GM19372 (cell line): Measurements from ENCODE around the gene PTPN6.
A peak's percentile ranks its signal among the peaks of the same experiment; 100 is the strongest.

Experiments used
- ATAC-seq: cut with Tn5 transposase; IDR thresholded peaks from one replicate; pipeline ENCODE4 v1.9.1; 2021; ENCODE audit warnings: mild to moderate bottlenecking, low read depth, moderate library complexity; ENCODE audit not compliant: unreplicated experiment

The PTPN6 gene

DNA sequence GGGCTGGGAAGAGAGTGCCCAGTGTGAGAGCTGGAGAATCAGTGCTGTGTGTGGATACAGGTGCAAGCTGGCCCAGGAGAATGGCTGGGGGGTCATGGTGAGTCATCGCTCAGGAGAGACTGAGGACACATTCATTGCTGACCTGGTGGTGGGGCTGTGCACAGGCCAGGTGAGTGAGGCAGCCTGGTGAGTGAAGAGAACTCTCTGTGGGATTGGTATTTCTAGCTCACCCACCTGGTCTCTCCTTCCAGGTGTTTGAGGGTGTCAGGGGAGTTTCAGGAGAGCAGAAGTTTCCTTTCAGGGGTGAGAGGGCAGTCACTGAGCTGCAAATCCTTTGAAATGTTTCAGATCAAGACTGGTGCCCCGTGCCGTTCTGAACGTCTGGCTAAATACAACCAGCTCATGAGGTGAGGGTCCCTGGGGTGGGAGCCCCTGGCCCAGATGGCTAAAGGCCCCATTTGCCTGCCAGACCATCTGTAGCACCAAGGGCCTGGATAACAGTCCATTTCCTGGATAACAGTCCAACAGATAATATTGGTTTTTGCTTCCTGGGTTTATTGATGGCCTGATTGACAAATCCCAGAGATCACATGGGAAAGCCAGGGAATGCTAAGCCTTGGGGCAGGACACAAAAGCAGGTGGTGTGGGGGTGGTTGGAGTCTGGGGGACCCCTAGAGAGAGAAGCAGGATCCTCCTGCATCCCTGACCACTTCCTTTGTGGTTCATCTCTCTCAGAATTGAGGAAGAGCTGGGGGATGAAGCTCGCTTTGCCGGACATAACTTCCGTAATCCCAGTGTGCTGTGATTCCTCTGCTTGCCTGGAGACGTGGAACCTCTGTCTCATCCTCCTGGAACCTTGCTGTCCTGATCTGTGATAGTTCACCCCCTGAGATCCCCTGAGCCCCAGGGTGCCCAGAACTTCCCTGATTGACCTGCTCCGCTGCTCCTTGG lies 28.9 kb upstream of the PTPN6 start:
- ATAC-seq = no peak

DNA sequence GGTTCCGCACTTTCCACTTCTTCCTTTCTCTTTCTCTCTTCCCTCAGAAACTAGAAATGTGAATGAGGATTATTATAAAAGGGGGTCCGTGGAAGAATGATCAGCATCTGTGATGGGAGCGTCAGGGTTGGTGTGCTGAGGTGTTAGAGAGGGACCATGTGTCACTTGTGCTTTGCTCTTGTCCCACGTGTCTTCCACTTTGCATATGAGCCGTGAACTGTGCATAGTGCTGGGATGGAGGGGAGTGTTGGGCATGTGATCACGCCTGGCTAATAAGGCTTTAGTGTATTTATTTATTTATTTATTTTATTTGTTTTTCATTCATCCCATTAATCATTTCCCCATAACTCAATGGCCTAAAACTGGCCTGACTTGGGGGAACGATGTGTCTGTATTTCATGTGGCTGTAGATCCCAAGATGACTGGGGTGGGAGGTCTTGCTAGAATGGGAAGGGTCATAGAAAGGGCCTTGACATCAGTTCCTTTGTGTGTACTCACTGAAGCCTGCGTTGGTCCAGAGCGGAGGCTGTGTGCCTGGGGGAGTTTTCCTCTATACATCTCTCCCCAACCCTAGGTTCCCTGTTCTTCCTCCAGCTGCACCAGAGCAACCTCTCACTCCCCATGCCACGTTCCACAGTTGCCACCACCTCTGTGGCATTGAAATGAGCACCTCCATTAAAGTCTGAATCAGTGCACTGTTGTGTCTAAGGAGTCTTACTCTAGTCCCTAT lies 28.0 kb upstream of the PTPN6 start:
- ATAC-seq = no peak

DNA sequence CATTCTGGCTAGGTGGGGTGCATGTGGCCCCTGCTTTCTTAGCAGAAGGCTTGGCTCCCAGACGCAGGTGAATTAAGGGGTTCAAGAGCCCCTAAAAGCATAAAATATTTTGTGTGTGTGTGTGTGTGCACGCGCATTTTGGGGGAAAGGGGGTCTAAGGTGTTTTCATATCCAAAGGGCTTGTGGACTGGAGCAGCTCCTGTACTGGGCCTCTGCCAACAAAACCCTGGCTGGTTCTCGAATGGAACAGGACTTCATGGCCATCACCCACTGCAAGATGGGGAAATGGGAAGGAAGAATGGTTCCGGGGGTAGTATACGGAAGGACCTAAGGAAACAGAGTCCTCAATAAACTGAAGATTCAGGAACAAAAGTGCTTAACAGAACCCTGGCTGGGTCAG lies 27.3 kb upstream of the PTPN6 start:
- ATAC-seq = no peak

DNA sequence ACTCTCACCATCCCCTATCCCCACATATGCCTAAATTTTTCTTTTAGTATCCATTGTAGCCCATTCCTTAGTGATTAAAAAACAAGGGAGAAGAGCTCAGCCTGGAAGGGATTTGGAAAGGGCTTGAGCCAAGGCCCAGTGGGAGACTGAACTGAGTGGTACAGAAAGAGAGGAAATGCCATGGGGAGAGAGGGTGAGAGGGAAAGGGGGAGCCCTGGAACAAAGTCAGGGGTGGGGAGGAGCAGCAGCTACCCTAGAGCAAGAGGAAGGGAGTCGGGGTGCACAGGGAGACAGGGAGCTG lies 26.0 kb upstream of the PTPN6 start:
- ATAC-seq = no peak

DNA sequence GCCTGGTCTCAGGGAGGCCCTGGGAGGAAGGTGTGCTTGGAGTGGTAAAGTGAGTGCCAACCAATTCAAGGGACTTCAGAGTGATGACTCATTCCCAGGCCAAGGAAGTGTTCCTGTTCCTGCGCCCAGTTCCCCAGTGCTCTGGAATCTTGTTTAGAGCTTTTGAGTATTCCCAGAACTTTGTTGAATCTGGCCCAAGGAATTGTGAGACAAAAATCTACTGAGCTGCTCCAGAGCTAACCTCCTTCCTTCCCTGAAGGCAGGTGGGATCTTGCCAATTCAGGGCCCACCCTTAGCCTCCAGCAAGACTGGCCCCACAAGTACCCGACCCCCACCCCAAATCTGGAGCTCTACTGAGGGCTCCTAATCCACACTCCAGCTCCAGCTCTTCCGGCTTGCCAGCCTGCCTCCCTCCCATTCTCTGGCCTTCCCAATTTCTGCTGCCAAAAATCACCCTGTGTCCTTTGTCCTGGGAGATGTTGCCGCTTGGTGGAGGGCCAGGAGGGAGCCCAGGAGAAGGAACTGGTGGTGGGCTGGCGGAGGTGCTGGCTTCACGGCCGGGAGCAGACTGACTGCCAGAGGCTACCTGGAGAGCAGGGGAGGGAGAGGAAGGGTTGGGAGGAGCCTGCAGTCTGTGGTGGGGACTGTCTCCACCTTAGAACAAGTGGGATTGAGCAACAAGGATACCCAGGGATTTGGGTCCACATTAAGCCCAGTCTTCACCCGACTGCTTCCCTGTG lies 25.4 kb upstream of the PTPN6 start:
- ATAC-seq = no peak

DNA sequence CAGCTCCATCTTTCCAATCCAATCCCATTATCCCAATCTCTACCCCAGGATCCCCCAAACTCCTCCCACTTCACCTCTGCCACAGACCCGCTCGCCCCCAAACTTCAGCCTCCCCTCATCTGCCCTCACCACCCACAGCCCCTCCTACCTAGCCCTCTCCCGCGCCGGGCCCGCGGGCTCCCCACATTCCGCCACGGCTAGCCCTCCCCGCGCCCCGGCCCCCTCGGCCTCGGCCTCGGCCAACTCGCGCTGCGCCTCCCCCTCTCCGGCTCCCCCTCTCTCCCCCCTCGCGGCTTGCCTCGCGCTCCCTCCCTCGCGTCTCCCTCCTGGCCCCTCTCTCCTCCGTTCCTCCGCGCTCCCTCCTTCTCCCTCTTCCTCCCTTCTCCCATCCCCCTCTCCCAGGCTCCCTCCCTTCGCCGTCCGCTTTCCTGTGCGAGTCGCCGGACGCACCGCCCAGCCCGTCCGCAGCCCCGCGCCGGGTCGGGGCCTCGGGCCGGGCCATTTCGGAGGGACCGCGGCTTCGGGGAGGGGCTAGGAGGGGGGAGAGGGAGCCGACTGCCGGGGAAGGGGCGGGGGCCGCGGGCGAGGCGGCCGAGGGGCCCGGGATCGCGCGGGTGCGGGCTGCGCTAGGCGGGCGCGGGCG lies 23.7 kb upstream of the PTPN6 start, which contains the start of gene ATN1:
TSS of gene ATN1 (plus strand) at position 581 of the 643 bp plus-strand sequence. CDS start 6,043 bp downstream, outside the sequence.
- ATAC-seq = no peak

DNA sequence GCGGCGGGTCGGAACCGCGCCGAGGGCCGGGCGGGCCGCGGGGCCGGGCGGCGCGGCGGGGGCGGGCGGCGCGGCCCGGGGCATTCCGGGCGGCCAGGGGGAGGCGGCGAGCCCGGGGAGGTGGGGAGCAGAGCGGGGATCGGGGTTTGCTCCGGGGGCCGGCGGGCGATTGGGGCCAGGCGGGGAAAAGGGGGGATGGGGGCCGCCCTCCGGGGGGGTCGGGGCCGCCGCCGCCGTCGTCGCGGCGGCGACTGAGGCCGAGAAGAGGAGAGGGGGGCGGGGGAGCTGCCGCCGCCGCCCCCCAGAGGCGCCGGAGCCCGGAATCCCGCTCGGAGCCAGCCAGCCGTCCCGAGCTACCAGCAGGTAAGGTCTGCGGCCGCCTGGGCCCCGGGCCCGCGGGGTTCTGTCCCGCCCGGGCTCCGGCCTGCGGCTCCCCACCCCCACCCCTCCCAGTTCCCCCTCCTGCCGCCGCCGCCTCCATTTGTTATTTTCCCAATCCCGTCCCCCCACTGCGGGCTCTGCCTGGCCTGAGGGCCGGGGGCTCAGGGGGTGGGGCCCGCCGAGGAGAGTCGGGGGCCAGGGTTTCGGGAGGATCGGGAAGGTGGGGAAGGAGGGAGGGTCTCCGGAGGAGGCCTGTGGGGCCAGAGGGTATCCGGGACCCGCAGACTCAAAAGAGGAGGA lies 23.0 kb upstream of the PTPN6 start:
- ATAC-seq = no peak

DNA sequence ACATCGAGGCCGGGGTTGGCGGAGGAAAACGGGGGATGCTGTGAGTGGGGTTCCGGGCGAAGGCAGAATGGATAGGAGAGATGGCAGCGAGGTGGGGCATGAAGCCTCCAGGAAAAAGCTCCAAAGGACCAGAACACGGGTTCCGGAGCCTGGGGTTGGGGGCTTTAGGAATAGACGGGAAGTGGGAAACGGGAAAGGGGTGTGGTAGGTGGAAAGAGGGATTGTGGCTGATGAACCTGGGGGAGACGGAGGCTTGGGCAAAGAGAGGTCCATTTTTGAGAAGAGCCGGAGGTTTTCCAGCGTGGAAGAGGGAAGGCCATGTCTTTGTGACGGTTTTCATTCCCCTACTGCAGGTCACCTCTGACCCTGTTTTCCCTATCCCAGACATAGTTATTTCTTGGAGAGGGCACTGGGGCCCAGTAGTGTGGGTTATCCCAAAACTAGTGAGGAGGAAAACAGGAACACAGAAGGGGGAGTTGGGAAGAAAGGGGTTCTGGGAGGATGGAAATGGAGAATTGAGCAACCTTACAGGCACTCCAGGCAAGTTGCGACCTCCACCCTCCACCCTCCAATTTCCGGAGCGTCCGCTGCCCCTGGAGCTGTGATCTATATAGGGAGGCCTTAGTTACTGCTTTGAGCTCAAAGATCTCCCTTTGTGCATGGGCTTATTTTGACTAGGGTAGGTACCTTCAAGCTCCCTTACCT lies 22.3 kb upstream of the PTPN6 start:
- no peak for ATAC-seq

DNA sequence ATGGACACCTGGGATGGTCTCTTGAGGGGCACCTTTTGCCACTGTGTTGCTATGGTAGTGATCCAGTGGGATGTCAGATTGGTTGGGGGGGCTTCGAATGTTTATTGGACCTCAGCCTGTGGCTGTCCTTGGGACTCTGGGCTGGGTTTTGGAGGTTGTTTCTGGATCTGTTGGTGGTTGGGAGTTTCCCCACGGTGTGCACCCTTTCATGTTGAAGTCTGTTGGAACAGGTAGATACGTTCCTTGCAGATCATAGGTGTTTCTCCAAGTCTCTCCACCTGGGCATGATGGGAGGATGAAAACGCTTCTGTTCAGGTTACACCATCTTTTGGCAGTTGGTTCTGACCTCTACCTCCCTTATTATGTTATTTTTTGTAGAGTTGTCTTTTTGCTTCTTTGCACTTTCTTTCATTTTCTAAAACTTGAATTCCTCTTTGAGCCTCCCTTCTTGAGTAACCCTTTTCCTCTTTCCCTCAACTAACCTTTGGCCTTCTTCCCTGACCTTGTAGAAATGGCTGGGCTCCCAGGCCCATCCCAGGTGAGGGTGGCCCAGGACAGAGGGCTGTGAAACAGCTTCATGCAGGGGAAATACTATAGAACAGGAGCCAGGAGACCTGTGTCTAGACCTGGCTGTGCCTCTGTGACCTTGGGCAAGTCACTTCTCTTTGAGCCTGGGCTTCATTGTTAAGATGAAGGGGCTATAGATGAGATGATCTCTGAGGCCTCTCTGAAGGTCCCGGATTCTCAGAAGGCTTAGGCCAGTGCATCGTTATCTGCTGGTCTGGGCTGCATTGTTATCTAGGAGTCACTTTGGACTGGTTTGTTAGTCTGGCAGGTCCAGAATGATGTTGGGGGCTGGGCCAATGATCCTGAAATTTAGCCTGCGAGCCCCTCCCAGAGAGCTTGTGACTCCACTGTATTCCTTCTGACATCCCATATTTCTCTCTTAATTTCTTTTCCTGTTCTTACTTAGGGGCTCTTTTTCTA lies 21.4 kb upstream of the PTPN6 start:
- no peak for ATAC-seq

DNA sequence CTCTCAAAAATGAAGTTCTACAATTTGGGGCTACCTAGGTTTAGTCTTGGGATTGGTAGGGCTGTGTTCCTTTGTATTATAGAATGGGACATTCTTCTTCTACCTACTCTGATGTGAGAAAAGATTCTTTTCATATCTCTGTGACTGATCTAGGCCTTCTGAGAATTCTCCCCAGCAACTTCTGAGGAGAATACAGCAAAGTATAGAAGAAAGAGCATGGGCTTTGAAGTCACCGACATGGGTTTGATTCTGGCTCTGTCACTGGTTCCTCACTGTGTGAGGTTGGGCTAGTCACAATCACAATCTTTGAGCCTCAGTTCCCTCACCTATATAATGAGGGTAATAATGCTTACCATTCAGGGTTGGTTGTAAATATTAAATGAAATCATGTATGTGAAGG lies 18.4 kb upstream of the PTPN6 start:
- no peak for ATAC-seq

DNA sequence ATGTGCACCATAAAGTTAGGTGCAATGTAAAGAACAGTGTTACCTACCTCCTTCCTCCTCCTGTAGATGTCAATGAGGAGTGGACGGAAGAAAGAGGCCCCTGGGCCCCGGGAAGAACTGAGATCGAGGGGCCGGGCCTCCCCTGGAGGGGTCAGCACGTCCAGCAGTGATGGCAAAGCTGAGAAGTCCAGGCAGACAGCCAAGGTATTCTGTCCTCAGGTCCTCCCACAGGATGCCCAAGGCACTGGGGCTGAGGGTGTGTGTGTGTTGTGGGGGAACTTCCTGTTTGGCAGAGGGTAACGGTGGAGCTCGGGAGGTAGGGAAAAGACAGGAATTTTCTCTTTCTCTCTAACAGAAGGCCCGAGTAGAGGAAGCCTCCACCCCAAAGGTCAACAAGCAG lies 17.0 kb upstream of the PTPN6 start:
- ATAC-seq = no peak

DNA sequence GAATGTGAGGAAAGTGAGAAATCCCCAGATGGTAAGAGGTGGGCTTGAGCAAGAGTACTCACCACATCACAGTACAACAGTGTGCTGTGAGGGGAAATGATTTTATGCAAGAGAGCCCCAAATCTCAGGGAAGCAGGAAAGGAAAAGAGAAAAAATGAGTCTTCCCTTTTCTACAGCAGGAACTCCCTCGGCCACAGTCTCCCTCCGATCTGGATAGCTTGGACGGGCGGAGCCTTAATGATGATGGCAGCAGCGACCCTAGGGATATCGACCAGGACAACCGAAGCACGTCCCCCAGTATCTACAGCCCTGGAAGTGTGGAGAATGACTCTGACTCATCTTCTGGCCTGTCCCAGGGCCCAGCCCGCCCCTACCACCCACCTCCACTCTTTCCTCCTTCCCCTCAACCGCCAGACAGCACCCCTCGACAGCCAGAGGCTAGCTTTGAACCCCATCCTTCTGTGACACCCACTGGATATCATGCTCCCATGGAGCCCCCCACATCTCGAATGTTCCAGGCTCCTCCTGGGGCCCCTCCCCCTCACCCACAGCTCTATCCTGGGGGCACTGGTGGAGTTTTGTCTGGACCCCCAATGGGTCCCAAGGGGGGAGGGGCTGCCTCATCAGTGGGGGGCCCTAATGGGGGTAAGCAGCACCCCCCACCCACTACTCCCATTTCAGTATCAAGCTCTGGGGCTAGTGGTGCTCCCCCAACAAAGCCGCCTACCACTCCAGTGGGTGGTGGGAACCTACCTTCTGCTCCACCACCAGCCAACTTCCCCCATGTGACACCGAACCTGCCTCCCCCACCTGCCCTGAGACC lies 15.6 kb upstream of the PTPN6 start:
- ATAC-seq = no peak

DNA sequence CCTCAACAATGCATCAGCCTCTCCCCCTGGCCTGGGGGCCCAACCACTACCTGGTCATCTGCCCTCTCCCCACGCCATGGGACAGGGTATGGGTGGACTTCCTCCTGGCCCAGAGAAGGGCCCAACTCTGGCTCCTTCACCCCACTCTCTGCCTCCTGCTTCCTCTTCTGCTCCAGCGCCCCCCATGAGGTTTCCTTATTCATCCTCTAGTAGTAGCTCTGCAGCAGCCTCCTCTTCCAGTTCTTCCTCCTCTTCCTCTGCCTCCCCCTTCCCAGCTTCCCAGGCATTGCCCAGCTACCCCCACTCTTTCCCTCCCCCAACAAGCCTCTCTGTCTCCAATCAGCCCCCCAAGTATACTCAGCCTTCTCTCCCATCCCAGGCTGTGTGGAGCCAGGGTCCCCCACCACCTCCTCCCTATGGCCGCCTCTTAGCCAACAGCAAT lies 14.9 kb upstream of the PTPN6 start:
- ATAC-seq = no peak

DNA sequence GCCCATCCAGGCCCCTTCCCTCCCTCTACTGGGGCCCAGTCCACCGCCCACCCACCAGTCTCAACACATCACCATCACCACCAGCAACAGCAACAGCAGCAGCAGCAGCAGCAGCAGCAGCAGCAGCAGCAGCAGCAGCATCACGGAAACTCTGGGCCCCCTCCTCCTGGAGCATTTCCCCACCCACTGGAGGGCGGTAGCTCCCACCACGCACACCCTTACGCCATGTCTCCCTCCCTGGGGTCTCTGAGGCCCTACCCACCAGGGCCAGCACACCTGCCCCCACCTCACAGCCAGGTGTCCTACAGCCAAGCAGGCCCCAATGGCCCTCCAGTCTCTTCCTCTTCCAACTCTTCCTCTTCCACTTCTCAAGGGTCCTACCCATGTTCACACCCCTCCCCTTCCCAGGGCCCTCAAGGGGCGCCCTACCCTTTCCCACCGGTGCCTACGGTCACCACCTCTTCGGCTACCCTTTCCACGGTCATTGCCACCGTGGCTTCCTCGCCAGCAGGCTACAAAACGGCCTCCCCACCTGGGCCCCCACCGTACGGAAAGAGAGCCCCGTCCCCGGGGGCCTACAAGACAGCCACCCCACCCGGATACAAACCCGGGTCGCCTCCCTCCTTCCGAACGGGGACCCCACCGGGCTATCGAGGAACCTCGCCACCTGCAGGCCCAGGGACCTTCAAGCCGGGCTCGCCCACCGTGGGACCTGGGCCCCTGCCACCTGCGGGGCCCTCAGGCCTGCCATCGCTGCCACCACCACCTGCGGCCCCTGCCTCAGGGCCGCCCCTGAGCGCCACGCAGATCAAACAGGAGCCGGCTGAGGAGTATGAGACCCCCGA lies 14.3 kb upstream of the PTPN6 start:
- no peak for ATAC-seq

DNA sequence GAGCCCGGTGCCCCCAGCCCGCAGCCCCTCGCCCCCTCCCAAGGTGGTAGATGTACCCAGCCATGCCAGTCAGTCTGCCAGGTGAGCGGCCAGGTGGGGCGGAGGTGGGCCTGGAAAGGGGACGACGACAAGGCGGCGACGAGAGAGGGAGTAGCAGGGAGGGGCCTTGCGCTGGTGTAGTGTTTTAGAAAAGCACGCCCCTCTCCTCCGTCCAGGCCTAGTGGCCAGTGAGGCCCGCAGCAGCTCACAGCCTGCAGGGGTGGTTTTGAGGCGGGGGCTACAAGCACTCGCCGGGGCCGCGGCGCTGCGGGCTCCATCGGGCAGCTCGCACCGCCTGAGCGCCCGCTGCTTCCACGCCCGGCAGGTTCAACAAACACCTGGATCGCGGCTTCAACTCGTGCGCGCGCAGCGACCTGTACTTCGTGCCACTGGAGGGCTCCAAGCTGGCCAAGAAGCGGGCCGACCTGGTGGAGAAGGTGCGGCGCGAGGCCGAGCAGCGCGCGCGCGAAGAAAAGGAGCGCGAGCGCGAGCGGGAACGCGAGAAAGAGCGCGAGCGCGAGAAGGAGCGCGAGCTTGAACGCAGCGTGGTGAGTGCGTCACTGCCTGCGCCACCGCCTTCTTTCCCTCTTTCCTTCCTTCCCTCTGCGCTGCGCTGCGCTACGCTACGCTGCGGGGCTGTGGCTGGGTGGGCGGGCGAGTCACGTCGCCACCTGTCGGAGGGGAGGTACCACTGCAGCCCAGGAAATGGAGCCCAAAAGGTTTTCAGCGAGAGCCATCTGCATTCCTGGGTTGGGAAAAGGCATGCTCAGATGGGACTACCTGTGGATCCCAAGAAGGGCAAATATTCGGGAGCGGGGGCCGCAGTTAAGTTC lies 13.4 kb upstream of the PTPN6 start:
- ATAC-seq = peak; percentile 92
